OCI-LY3 (cell line): ENCODE measurements around the gene FANCM.

ENCODE experiments used
- H2AFZ ChIP-seq: fragments of 200-600, 300-600 bp; shearing (Covaris generic); 2 replicates; pipeline ENCODE4 v1.6.0; 2014; ENCODE audit warnings: antibody characterized with exemption, low read depth, low read length
- H3K27ac ChIP-seq: fragments of 200-600, 300-600 bp; sonication (generic); 2 replicates; pipeline ENCODE4 v1.5.1; 2014; ENCODE audit warnings: mild to moderate bottlenecking, low read length, moderate library complexity, mixed read lengths
- H3K27me3 ChIP-seq: fragments of 200-600, 300-600 bp; sonication (generic); 2 replicates; pipeline ENCODE4 v1.6.1; 2014; ENCODE audit warnings: low read depth, low read length, mixed read lengths
- H3K36me3 ChIP-seq: fragments of 200-600, 300-600 bp; sonication (generic); replicated peaks from 2 replicates; pipeline ENCODE3; 2014; ENCODE audit warnings: low read depth, low read length, mixed read lengths
- H3K4me1 ChIP-seq: fragments of 300-600, 200-600 bp; sonication (generic); 2 replicates; pipeline ENCODE4 v1.6.1; 2014; ENCODE audit warnings: low read length, mixed read lengths
- H3K4me2 ChIP-seq: fragments of 200-600, 300-600 bp; sonication (generic); 2 replicates; pipeline ENCODE4 v1.6.1; 2014; ENCODE audit warnings: low read length, mixed read lengths
- H3K4me3 ChIP-seq: fragments of 300-600, 200-600 bp; sonication (generic); 2 replicates; pipeline ENCODE4 v1.5.1; 2014; ENCODE audit warnings: antibody characterized with exemption, mild to moderate bottlenecking, low read length, moderate library complexity
- H3K79me2 ChIP-seq: fragments of 300-600, 200-600 bp; shearing (Covaris generic); 2 replicates; pipeline ENCODE4 v1.6.1; 2014; ENCODE audit warnings: mild to moderate bottlenecking, low read length, mixed read lengths
- H3K9ac ChIP-seq: fragments of 300-600, 200-600 bp; shearing (Covaris generic); 2 replicates; pipeline ENCODE4 v1.6.0; 2014; ENCODE audit warnings: mild to moderate bottlenecking, low read length, moderate library complexity
- H3K9me3 ChIP-seq: fragments of 200-600, 300-600 bp; shearing (Covaris generic); 2 replicates; pipeline ENCODE4 v1.6.1; 2014; ENCODE audit warnings: low read length, mixed read lengths; ENCODE audit not compliant: insufficient read depth
- H4K20me1 ChIP-seq: fragments of 200-600, 300-600 bp; sonication (generic); 2 replicates; pipeline ENCODE4 v1.6.1; 2016; ENCODE audit warnings: low read length, mixed read lengths; ENCODE audit not compliant: insufficient read depth
- EZH2phosphoT487 ChIP-seq: fragments of 200-600 bp; shearing (Covaris generic); IDR thresholded peaks from 2 replicates; pipeline ENCODE4 v1.6.1; 2018; ENCODE audit warnings: antibody characterized with exemption, mixed run types, low read depth
- TF ChIP-seq, protein P1 (sequence below): fragments of 200-600, 300-600 bp; sonication (generic); IDR thresholded peaks from 2 replicates; pipeline ENCODE4 v1.5.1; 2014; ENCODE audit warnings: antibody characterized with exemption, low read length, low read depth

Gene FANCM

GRCh38 chr14:45222485-45223262 is 86.9 kb downstream of the FANCM start:
- H3K27ac ChIP-seq = no peak overlapping the region
- H2AFZ ChIP-seq = no peak overlapping the region
- TF ChIP-seq, protein P1, sequence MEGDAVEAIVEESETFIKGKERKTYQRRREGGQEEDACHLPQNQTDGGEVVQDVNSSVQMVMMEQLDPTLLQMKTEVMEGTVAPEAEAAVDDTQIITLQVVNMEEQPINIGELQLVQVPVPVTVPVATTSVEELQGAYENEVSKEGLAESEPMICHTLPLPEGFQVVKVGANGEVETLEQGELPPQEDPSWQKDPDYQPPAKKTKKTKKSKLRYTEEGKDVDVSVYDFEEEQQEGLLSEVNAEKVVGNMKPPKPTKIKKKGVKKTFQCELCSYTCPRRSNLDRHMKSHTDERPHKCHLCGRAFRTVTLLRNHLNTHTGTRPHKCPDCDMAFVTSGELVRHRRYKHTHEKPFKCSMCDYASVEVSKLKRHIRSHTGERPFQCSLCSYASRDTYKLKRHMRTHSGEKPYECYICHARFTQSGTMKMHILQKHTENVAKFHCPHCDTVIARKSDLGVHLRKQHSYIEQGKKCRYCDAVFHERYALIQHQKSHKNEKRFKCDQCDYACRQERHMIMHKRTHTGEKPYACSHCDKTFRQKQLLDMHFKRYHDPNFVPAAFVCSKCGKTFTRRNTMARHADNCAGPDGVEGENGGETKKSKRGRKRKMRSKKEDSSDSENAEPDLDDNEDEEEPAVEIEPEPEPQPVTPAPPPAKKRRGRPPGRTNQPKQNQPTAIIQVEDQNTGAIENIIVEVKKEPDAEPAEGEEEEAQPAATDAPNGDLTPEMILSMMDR = no peak
- no peak for TF ChIP-seq EZH2phosphoT487
- H3K9me3 ChIP-seq = no peaks in the 10 kb centered on the region
- no peaks in the 10 kb centered on the region for H3K27me3 ChIP-seq
- H3K9ac ChIP-seq = no peak overlapping the region
- H3K79me2 ChIP-seq = peaks cover 3% of the 10 kb centered on the region
- peaks cover 59% of the 10 kb centered on the region for H3K36me3 ChIP-seq
- H4K20me1 ChIP-seq = no peaks in the 10 kb centered on the region
- H3K4me3 ChIP-seq = no peak overlapping the region
- no peak overlapping the region for H3K4me2 ChIP-seq
- H3K4me1 ChIP-seq = no peaks in the 10 kb centered on the region; the same call in 1 of the 2 replicates

DNA sequence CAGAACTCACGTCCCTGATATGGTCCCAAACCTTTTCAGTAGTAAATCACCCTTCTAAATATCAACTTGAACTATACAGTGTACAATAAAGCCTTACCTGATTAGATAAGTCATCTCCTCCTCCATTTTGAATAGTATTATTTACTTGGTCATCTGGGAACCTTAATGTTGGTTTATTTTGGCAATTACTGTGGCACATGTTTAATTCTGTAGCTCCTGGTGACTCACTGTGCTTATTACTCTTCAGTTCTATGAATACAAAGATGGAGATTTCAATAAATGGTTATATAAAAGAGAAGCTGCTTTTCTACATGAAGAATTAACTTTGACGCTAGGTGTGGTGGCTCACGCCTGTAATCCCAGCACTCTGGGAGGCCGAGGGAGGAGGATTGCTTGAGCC is 91.8 kb downstream of the FANCM start:
- H3K36me3 ChIP-seq = peaks cover 70% of the 10 kb centered on the region

GRCh38 chr14:45238988-45239387 is 103.3 kb downstream of the FANCM start:
- Histone ChIP-seq H3K36me3 (peaks cover 48% of the 10 kb centered on the region), H3K27me3 (no peaks in the 10 kb centered on the region), H3K4me1 (no peaks in the 10 kb centered on the region), H3K9ac (no peak overlapping the region), H3K27ac (no peak overlapping the region), H3K4me3 (no peak overlapping the region), H3K79me2 (peaks cover 66% of the 10 kb centered on the region), H3K9me3 (no peaks in the 10 kb centered on the region), H4K20me1 (peaks cover 48% of the 10 kb centered on the region), H2AFZ (no peak overlapping the region), H3K4me2 (no peak overlapping the region)
- TF ChIP-seq, protein P1 = no peak
- TF ChIP-seq EZH2phosphoT487 = no peak

More for the DNA sequence above, 91.8 kb downstream of the FANCM start:
- no peak for TF ChIP-seq EZH2phosphoT487
- TF ChIP-seq, protein P1 = no peak
- Histone ChIP-seq H3K4me1 (no peaks in the 10 kb centered on the region; the same call in 1 of the 2 replicates), H4K20me1 (no peaks in the 10 kb centered on the region), H3K9ac (no peak overlapping the region), H3K79me2 (peaks cover 26% of the 10 kb centered on the region), H3K27ac (no peak overlapping the region), H2AFZ (no peak overlapping the region), H3K4me3 (no peak overlapping the region), H3K9me3 (no peaks in the 10 kb centered on the region), H3K27me3 (no peaks in the 10 kb centered on the region), H3K4me2 (no peak overlapping the region)

- no peak overlapping the region for H3K27ac ChIP-seq
- no peak overlapping the region for H3K4me3 ChIP-seq
- H3K9ac ChIP-seq = no peak overlapping the region
- H4K20me1 ChIP-seq = peaks cover 77% of the 10 kb centered on the region
- H3K4me1 ChIP-seq = 0 out of 2 replicates have a peak, but pooled peaks cover 5% of the 10 kb centered on the region
- H3K36me3 ChIP-seq = peaks cover 46% of the 10 kb centered on the region
- TF ChIP-seq EZH2phosphoT487 = no peak
- H3K4me2 ChIP-seq = no peak overlapping the region
- no peak overlapping the region for H2AFZ ChIP-seq
- H3K27me3 ChIP-seq = no peaks in the 10 kb centered on the region
- H3K9me3 ChIP-seq = no peaks in the 10 kb centered on the region
- peaks cover 73% of the 10 kb centered on the region for H3K79me2 ChIP-seq
Observed at GRCh38 chr14:45242706-45243105, 107.0 kb downstream of the FANCM start.
